Measurements from ENCODE around the gene C12orf42.

The C12orf42 gene

GRCh38 chr12:103336940-103337339, 158.8 kb downstream of the C12orf42 start:
- DNase-seq (ENCODE audit: low spot score), result no peak

- no peak for DNase-seq (ENCODE audit: low spot score)
Measured at GRCh38 chr12:103334466-103334865, 161.3 kb downstream of the C12orf42 start.

DNA sequence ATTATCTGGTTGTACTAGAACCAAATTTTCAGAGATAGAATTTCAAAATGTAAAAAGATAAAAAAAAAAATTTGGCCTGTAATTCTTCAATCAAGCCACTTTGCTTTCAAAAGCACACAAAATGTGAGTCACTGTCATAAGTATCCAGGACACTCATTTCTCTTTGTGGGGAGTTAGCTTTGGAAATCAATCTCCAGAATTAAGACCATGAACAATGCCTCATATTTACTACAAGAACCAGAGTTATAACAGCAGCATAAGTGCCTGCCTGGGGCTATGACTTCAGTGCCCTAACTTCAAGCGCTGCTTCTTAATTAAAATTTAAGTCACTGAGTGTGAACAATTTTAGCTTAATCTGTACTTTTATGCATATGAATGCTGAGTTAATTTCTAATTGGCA, 162.1 kb downstream of the C12orf42 start:
- DNase-seq (ENCODE audit: low spot score), result no peak

DNA sequence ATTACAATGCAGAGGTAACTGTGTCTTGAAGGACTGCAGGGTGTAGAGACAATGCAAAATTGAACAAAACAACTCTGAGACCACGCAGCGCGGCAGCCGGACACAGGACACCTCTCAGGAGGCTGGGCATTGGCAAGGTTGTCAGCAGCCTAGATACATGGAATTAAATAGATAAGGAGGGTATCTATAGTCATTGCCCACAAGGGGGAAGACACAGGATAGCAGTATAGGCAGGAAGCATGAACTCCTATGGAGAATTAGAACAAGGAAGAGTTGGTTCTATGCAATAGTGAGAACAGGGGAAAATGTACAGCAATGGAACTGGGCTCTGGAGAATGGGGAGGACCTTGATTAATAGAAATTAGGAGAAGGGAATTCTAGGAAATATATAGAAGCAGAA, 164.1 kb downstream of the C12orf42 start:
- DNase-seq (ENCODE audit: low spot score), result no peak

GRCh38 chr12:103330672-103331071, 165.1 kb downstream of the C12orf42 start:
- no peak for DNase-seq (ENCODE audit: low spot score)

DNA sequence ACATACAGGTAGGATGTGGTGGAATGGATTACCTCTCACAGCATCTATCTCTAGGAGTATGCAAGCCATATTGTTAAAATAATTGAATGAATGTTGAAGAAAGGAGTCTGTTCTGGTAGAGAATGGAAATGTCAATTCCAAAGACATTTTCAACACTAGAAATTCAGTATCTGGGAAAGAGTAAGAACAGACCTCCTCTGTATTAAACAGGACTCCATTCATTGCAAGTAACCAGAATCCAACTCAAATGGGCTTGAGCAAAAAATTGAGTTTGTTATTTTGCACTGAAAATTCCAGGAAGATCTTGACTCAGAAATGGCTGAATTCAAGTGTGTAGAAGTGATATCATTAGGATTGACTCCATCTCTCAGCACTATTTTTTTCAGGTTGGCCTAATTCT, 168.1 kb downstream of the C12orf42 start:
- DNase-seq (ENCODE audit: low spot score), result no peak

DNA sequence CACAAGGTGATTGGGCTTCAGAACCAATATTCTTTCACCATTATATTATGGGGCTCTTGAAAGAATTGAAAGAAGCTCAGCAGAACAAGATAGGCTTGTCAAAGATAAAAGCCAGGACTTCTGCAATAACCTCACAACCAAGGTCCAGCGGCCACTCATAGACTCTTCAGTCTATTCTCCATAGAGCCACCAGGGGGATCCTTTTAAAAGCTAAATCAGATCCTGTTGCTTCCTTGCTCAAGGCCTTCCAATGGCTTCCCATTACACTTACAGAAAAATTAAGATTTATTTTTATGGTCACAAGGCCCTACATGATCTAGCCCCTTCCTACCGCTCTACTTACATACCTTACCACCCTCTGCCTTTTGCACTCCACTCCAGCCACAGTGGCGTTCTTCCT, 169.6 kb downstream of the C12orf42 start:
- no peak for DNase-seq (ENCODE audit: low spot score)

- DNase-seq (ENCODE audit: low spot score), result no peak
Measured at GRCh38 chr12:103318566-103318965, 177.2 kb downstream of the C12orf42 start.

GRCh38 chr12:103317220-103317619, 178.5 kb downstream of the C12orf42 start:
- no peak for DNase-seq (ENCODE audit: low spot score)

DNA sequence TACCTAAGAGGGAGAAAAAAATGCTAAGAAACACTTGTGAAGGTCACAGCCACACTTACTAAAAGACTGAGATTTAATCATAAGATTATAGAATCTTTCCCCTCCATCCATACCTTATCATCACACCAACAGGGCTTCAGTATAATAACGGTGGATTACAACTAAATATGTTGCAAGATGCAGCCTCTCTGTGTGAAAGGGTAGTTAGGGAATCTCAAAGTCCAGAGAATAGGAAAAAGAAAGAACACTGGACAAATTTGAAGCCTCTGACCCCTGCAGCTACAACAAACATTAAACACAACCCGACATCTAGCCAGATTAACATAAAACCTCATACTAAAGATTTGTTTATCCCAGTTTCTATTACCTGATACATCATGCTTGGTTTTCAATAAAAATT, 181.0 kb downstream of the C12orf42 start:
- DNase-seq (ENCODE audit: low spot score), result no peak

- no peak for DNase-seq (ENCODE audit: low spot score)
Measured at GRCh38 chr12:103313894-103314293, 181.9 kb downstream of the C12orf42 start.

DNA sequence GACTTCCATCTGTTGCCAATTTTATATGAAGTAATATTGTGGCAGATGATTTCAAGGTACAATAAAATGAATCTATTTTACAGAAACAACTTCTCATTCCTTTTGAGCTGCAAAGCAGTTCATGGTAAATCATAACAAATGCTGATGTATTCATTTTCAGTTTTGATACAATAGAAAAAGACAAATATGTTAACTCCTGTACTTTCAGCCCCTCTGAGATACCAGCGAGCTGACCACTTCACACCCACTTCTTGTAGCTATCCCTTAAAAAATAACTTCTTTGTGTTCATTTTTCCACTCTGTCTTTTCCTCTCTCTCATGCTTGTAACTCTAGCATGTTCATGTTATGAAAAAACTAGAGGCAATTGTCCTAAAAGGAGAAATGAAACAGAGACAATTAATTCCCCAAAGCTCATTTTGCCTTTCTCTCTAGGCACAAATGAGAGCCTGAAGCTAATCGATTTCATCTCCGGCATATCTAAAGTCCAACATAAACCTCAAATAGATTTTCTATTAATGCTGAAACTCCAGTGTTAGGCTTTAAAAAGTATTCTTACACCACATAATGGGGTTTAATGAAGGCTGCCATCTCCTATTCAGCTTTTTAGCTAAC, 182.9 kb downstream of the C12orf42 start:
- no peak for DNase-seq (ENCODE audit: low spot score)

DNA sequence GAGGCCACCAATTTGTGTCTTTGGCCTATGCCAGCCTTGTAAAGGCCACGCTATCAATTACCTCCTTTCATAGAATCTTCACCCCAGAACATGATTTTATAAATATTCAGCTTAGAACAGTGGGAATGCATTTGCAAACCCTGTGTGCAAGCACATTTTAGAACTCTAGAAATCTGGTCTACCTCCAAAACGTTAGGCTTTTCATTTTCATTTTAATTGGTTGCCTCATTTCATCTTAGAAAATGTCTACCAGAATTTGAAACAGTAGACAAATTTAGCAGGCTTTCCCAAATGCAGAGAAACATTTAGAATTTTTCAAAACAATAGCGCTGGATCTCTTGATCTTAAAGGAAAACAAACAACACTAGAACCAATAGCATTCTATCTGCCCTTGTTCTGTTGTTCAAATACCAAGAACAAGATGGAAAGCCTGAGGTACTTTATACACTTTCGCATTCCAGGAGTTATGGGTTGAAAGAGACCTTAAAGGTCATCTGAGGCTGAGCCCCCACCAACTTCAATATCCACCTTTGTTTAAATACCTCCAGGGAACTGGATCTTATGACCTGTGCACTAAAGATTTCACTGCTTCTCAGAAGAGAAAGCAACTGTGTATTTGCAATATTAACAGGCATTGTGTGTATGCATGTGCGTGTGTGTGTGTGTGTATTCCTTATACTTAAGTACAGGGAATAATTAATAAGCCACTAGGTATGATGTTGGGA, 185.1 kb downstream of the C12orf42 start:
- DNase-seq (ENCODE audit: low spot score), result no peak

DNA sequence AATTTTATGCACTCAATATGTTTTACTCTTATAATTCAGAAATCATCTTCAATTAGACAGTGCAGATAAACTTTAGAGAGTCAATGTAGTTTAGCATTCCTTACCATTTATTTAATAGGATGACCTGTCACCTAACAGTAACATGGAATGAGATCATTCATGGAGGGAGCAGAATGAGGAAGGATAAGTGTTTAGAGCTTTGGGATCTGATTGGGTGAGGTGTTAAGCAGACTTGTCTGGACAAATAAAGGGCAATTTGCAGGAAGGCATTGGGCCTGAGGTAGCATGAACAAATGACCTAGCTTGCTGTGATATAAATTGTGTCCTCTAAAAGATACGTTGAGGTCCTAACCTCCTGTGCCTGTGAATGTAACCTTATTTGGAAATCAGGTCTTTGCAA, 187.4 kb downstream of the C12orf42 start:
- no peak for DNase-seq (ENCODE audit: low spot score)

- DNase-seq (ENCODE audit: low spot score), result no peak
Measured at GRCh38 chr12:103303484-103303883, 192.3 kb downstream of the C12orf42 start.

DNA sequence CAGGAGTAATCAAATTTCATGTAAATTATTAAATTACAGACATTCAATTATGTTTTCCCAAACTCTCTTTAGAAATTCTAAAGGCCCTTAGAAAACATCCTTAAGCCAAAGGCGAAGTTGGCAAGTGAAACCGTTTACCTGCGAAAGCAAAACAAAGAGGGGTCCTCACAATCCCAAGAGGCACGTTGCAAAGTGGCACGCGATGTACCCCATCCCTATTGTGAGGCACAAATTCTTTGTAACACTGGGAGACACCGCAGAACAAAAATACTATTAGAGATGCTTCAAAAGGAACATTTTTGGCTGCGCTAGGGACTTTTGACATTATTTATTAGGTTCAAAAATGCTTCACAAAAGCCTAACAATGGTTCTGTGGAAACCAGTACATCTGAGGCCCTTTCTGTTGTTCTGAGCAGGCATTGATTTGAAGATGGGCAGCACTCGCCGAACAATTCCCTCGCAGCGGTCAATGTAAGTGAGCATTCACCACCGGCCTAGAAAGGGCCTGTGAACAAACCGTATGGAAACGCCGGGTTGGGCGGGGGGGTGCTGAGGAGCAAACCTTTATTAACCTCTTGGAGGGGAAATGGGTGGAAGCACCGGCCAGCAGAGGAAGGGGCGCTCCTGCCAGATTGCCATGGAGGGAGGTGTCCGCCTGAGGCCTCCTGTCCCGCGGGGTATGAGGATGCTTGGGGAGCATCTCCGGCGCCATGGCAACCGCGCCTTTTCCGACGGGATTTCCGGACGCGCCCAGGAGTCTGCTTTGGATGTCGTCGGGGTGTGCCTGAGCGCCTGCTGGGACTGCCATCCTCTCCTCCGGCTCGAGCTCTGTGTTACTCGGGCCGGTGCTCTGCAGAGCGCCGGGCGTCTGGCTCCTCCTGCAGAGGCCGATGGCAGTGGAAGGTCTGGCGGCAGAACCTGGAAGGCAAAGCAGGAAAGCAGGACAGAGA, 193.9 kb downstream of the C12orf42 start:
- no peak for DNase-seq (ENCODE audit: low spot score)

DNA sequence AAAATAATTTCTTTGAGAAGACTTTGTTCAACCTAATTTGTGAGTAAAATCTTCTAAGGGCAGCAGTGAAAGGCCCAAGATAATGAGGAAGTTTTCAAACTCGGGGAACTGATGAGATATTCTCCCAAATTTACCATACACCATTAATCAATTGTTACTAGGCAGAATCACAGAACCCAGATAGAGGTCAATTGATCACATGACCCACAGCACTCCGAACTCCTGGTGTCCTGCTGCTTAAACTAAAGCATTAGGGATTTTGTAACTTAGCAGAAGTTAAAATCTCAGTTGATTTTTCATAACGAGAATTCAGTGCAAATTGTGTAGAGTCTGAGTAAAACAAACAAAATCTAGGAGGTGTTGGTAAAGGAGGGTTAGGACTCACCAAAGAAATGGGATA, 207.8 kb downstream of the C12orf42 start:
- no peak for DNase-seq (ENCODE audit: low spot score)

GRCh38 chr12:103282124-103282523, 213.6 kb downstream of the C12orf42 start:
- DNase-seq (ENCODE audit: low spot score), result no peak

GRCh38 chr12:103279444-103279843, 216.3 kb downstream of the C12orf42 start:
- DNase-seq (ENCODE audit: low spot score), result no peak

GRCh38 chr12:103278329-103278728, 217.4 kb downstream of the C12orf42 start:
- no peak for DNase-seq (ENCODE audit: low spot score)

DNA sequence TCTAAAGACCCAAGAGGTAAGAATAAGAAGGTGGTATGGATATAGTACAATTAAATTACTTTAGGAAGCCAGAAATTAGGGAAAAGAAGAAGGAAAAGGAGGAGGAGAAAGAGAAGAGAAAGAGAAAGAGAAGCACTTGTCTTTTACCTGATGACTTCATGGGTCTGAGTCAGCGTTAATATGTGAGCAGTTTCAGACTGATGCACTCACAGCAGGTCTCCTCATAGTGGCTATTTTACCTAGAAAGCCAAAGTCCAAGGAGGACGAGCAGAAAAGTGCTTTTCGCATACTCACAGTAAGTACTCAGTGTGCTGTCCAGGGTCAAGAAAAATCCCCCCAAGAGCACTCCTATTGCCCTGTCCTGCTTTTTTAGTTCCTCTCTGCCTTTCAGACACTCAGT, 222.1 kb downstream of the C12orf42 start:
- DNase-seq (ENCODE audit: low spot score), result no peak

- DNase-seq (ENCODE audit: low spot score), result no peak
Measured at GRCh38 chr12:103272949-103273348, 222.8 kb downstream of the C12orf42 start.

- no peak for DNase-seq (ENCODE audit: low spot score)
Measured at GRCh38 chr12:103269946-103270345, 225.8 kb downstream of the C12orf42 start.
